GM12878 (cell line): ENCODE data around the gene PANK1. TPM values are rescaled to one million over a fixed set of nuclear protein-coding genes. Genes with fewer than 3 reads are reported as not detected.

Source experiments
- ATAC-seq: fragments of 200-7000 bp; cut with Tn5 transposase; 3 replicates; pipeline ENCODE4 v1.9.1; 2020; ENCODE audit warnings: mild to moderate bottlenecking, moderate library complexity
- BruUV-seq: library from RNA; stranded (reverse); fragments of 400-500 nt; replicated peaks from 2 replicates; lab custom pipeline; 2021; lab: Mats Ljungman, UMichigan
- CTCF ChIA-PET: fragments of 300-600 bp; sonication (Branson Sonifier 250); formaldehyde crosslinking; extraction: SDS; loops from one replicate; lab custom pipeline; 2021; ENCODE audit warnings: inconsistent platforms; lab: Yijun Ruan, JAX
- POLR2A ChIA-PET: fragments of 350-600 bp; formaldehyde crosslinking; extraction: SDS; loops from one replicate; lab custom pipeline; 2021; ENCODE audit warnings: inconsistent platforms; lab: Charles Lee
- RAD21 ChIA-PET: fragments of 300-600 bp; sonication (Branson Sonifier 250); formaldehyde crosslinking; loops from one replicate; lab custom pipeline; 2023; ENCODE audit warnings: antibody characterized with exemption; ENCODE audit not compliant: unreplicated experiment; lab: Charles Lee
- SMC1A ChIA-PET: fragments of 300-600 bp; sonication (Branson Sonifier 250); formaldehyde crosslinking; loops from one replicate; lab custom pipeline; 2023; ENCODE audit not compliant: unreplicated experiment, uncharacterized antibody; lab: Charles Lee
- DNase-seq: peaks from one replicate; pipeline ENCODE4 v3.0.0-alpha.2; 2011; ENCODE audit warnings: low read depth, low spot score
- FAIRE-seq: peaks from 3 replicates; lab custom pipeline; 2011; peaks lifted over from hg19 to GRCh38; lab: Jason Lieb, UNC
- H2AFZ ChIP-seq: 2 replicates; pipeline ENCODE4 v1.6.0; 2011; ENCODE audit warnings: low read depth, low read length, control low read depth; ENCODE audit not compliant: control insufficient read depth
- H3K27ac ChIP-seq: 2 replicates; pipeline ENCODE4 v1.5.1; 2011; ENCODE audit warnings: control low read depth; ENCODE audit not compliant: control insufficient read depth, insufficient read depth
- H3K27me3 ChIP-seq, 2 experiments: replicated peaks in 1 of 2; 2 replicates each; pipeline versions ENCODE4 v1.6.0 to v1.6.1; 2011; ENCODE audit warnings: low read length in 1 of 2; ENCODE audit not compliant: control insufficient read depth in 2 of 2, insufficient read depth in 2 of 2
- H3K36me3 ChIP-seq, 2 experiments: 2 replicates each; pipeline ENCODE4 v1.5.1; 2011; ENCODE audit warnings: low read length in 1 of 2; ENCODE audit not compliant: control insufficient read depth in 2 of 2, insufficient read depth in 2 of 2
- H3K4me1 ChIP-seq: 2 replicates; pipeline ENCODE4 v1.6.1; 2011; ENCODE audit warnings: mild to moderate bottlenecking, low read length, moderate library complexity, mixed read lengths; ENCODE audit not compliant: control insufficient read depth, insufficient read depth
- H3K4me2 ChIP-seq: 2 replicates; pipeline ENCODE4 v1.6.0; 2011; ENCODE audit warnings: control low read depth; ENCODE audit not compliant: control insufficient read depth, insufficient read depth
- H3K4me3 ChIP-seq: fragments of 200-600 bp; sonication (generic); 2 replicates; pipeline ENCODE4 v1.5.1; 2016
- H3K79me2 ChIP-seq: 2 replicates; pipeline ENCODE4 v1.6.0; 2011; ENCODE audit warnings: low read length; ENCODE audit not compliant: control insufficient read depth, insufficient read depth
- H3K9ac ChIP-seq: 2 replicates; pipeline ENCODE4 v1.8.0; 2011; ENCODE audit warnings: low read length, control low read depth, mixed read lengths; ENCODE audit not compliant: control insufficient read depth, insufficient read depth
- H3K9me3 ChIP-seq: replicated peaks from 3 replicates; pipeline ENCODE4 v1.5.1; 2011; ENCODE audit warnings: mild to moderate bottlenecking, low read length; ENCODE audit not compliant: control insufficient read depth, insufficient read depth
- H4K20me1 ChIP-seq: 2 replicates; pipeline ENCODE4 v1.6.0; 2011; ENCODE audit not compliant: control insufficient read depth, insufficient read depth
- BRCA1 ChIP-seq: IDR thresholded peaks from 2 replicates; pipeline ENCODE4 v1.6.1; 2011; ENCODE audit warnings: low read depth, low read length, improper control_type of control experiment
- DPF2 ChIP-seq: fragments of 450-650 bp; IDR thresholded peaks from 2 replicates; pipeline ENCODE4 v1.6.1; 2017; ENCODE audit warnings: mild to moderate bottlenecking
- GABPA ChIP-seq: IDR thresholded peaks from 2 replicates; pipeline ENCODE4 v1.6.1; 2014; ENCODE audit warnings: antibody characterized with exemption, low read depth, mild to moderate bottlenecking, inconsistent platforms
- HCFC1 ChIP-seq: fragments of 150-350 bp; IDR thresholded peaks from 2 replicates; pipeline ENCODE4 v1.6.1; 2014; ENCODE audit warnings: low read length
- HSF1 ChIP-seq: fragments of 150-350 bp; IDR thresholded peaks from 2 replicates; pipeline ENCODE4 v1.6.1; 2014; ENCODE audit warnings: mild to moderate bottlenecking, low read depth, low read length
- IKZF2 ChIP-seq, 2 experiments: fragments of 450-650 bp; IDR thresholded peaks; 2 replicates each; pipeline ENCODE4 v1.6.1; 2017; ENCODE audit warnings: mild to moderate bottlenecking in 2 of 2, moderate library complexity in 2 of 2
- JUND ChIP-seq: IDR thresholded peaks from 2 replicates; pipeline ENCODE4 v1.6.1; 2012; ENCODE audit warnings: low read depth, mild to moderate bottlenecking, low read length, improper control_type of control experiment, moderate library complexity
- KAT2A ChIP-seq: conservative IDR thresholded peaks from 2 replicates; pipeline ENCODE4 v1.6.1; 2011; ENCODE audit warnings: low read depth, low read length; ENCODE audit not compliant: control insufficient read depth
- LARP7 ChIP-seq: fragments of 450-650 bp; IDR thresholded peaks from 2 replicates; pipeline ENCODE4 v1.6.1; 2017; ENCODE audit warnings: mild to moderate bottlenecking
- MTA2 ChIP-seq: fragments of 450-650 bp; IDR thresholded peaks from 2 replicates; pipeline ENCODE4 v1.6.1; 2016; ENCODE audit warnings: low read depth, mild to moderate bottlenecking, moderate library complexity
- NR2C1 ChIP-seq: fragments of 450-650 bp; IDR thresholded peaks from 2 replicates; pipeline ENCODE4 v1.6.1; 2017; ENCODE audit warnings: antibody characterized with exemption, mild to moderate bottlenecking, moderate library complexity
- RAD51 ChIP-seq: fragments of 450-650 bp; IDR thresholded peaks from 2 replicates; pipeline ENCODE4 v1.6.1; 2016; ENCODE audit warnings: moderate library complexity, mild to moderate bottlenecking, inconsistent platforms
- RCOR1 ChIP-seq: conservative IDR thresholded peaks from 2 replicates; pipeline ENCODE4 v1.6.1; 2012; ENCODE audit warnings: low read depth, low read length, improper control_type of control experiment
- SMARCA5 ChIP-seq: fragments of 450-650 bp; IDR thresholded peaks from 2 replicates; pipeline ENCODE4 v1.6.1; 2017; ENCODE audit warnings: mild to moderate bottlenecking
- SP1 ChIP-seq: IDR thresholded peaks from one replicate; pipeline ENCODE4 v1.6.1; 2011; ENCODE audit warnings: low read depth, low read length
- SUZ12 ChIP-seq: fragments of 200-600 bp; sonication (generic); IDR thresholded peaks from one replicate; pipeline ENCODE4 v1.6.1; 2018; ENCODE audit warnings: antibody characterized with exemption, mild to moderate bottlenecking; ENCODE audit not compliant: unreplicated experiment
- TBL1XR1 ChIP-seq: IDR thresholded peaks from 2 replicates; pipeline ENCODE4 v1.6.1; 2012; ENCODE audit warnings: low read depth, low read length, improper control_type of control experiment
- WGBS: methylation state at CpG from one replicate; pipeline ENCODE4 v1.1.6; 2016; ENCODE audit warnings: low lambda C conversion rate; ENCODE audit not compliant: insufficient replicate concordance, insufficient coverage; ENCODE audit errors: missing lambda C conversion rate; 5-methylcytosine and 5-hydroxymethylcytosine counted together
- in situ Hi-C: fragments of 300-500 bp; cut with MboI; formaldehyde crosslinking; loops from 9 replicates; pipeline ENCODE4 v1.14.3; 2018; ENCODE audit warnings: mixed read lengths
- intact Hi-C: fragments of 100-400 bp; cut with micrococcal nuclease; formaldehyde crosslinking; loops from one replicate; pipeline ENCODE4 v1.14.2; 2022; ENCODE audit not compliant: unreplicated experiment
- polyA plus RNA-seq, 11 experiments: library from polyadenylated mRNA; depleted of rRNA in 4 of 11; unstranded in 6 of 11; stranded (reverse) in 5 of 11; fragments of >200 nt; fragmentation: Nextera tagmentation in 4 of 11; fragmentation: Illumina TruSeq in 1 of 11; extraction: Ambion mirVana in 4 of 11; extraction: Trizol in 1 of 11; gene quantifications; 1 replicate in 1 of 11; 2 replicates in 10 of 11; pipeline versions ENCODE4 v1.2.1 to v1.2.3, GENCODE V29; 2011 to 2016; ENCODE audit warnings: inconsistent platforms in 2 of 11, missing spikeins in 2 of 11, low read depth in 1 of 11
- total RNA-seq, 4 experiments: library from RNA; depleted of rRNA in 3 of 4; stranded (reverse); fragments of >200 nt in 3 of 4; fragmentation: Illumina TruSeq in 1 of 4; extraction: Trizol in 1 of 4; gene quantifications; 2 replicates each; pipeline versions ENCODE4 v1.2.1 to v1.2.3, GENCODE V29; 2013 to 2021

PANK1 gene
- total and polyA plus RNA-seq, 10 of the 15 experiments (the other 5 are each of a cell fraction or from before 2014, with no cell fraction given), result 1.9 to 10.6 (median 5.8) TPM

- TF ChIP-seq NR2C1 (no peak), SP1 (no peak), SUZ12 (no peak), DPF2 (no peak), IKZF2 (IDR thresholded peaks at IDR 0.05) (no peak), HSF1 (no peak), MTA2 (no peak), HCFC1 (no peak), RAD51 (no peak), TBL1XR1 (no peak), GABPA (no peak), JUND (no peak), LARP7 (no peak), RCOR1 (no peak), KAT2A (no peak), BRCA1 (no peak), SMARCA5 (no peak)
- Histone ChIP-seq H4K20me1 (no peaks in the 10 kb centered on the region), H3K4me1 (peaks cover 26% of the 10 kb centered on the region), H3K27me3 (no peaks in the 10 kb centered on the region), H3K79me2 (no peaks in the 10 kb centered on the region), H3K9me3 (peaks cover 10% of the 10 kb centered on the region; the same call in 2 of the 3 replicates), H3K4me3 (no peak overlapping the region), H2AFZ (no peak overlapping the region), H3K27ac (no peak overlapping the region), H3K36me3 (no peaks in the 10 kb centered on the region), H3K9ac (no peak overlapping the region), H3K4me2 (no peak overlapping the region)
- BruUV-seq, result no TSS peak
- 95% methylated on average over 1 of the region's 1 CpG for WGBS
- ChIA-PET SMC1A (interaction anchor here (0.7 to 1.2 kb wide), 3 partner anchors 41 to 288 kb away, joined by 3 to 4 read pairs (median 3); no protein-coding TSS in a partner anchor), RAD21 (interaction anchor here (2.7 kb wide), 1 partner anchor 14 kb away, joined by 9 read pairs; no protein-coding TSS in a partner anchor), CTCF (interaction anchor here (0.6 kb wide), 1 partner anchor 73 kb away, joined by 3 read pairs; no protein-coding TSS in a partner anchor), POLR2A (interaction anchor here (1.5 kb wide), 1 partner anchor 14 kb away, joined by 6 read pairs; no protein-coding TSS in a partner anchor)
- intact Hi-C loops (loop anchor here (10.0 kb wide), 1 partner anchor 397 kb away; no protein-coding TSS in a partner anchor), in situ Hi-C loops (no loop called here)
- DNase-seq, result no peak
- FAIRE-seq, result no peak
- no peak for ATAC-seq
These were observed 12.3 kb upstream of the PANK1 start for GRCh38 chr10:89657302-89657701.
